Smooth muscle cell (in vitro differentiated cells): ENCODE measurements around the gene ERVW-1. TPM values are rescaled to one million over a fixed set of nuclear protein-coding genes. Genes with fewer than 3 reads are reported as not detected.
"Not testable (repeated sequence)": the region's sequence is repeated elsewhere in the genome, so short reads cannot be mapped to it uniquely, and the experiment has no call there.

Source experiments
- DNase-seq: peaks from one replicate; lab custom pipeline; 2025; ENCODE audit not compliant: unreplicated experiment; lab: John Stamatoyannopoulos, UW
- H2AFZ ChIP-seq: fragments of 200-600 bp; sonication (generic); 2 replicates; pipeline ENCODE4 v1.6.0; 2016; ENCODE audit warnings: antibody characterized with exemption, low read depth, mild to moderate bottlenecking
- H3F3A ChIP-seq: fragments of 200-600 bp; sonication (generic); 2 replicates; pipeline ENCODE4 v1.6.0; 2017; ENCODE audit warnings: antibody characterized with exemption, low read depth
- H3K27ac ChIP-seq: fragments of 200-600 bp; sonication (generic); 2 replicates; pipeline ENCODE4 v1.5.1; 2016; ENCODE audit warnings: low read depth, mild to moderate bottlenecking
- H3K27me3 ChIP-seq: fragments of 200-600 bp; sonication (generic); 2 replicates; pipeline ENCODE4 v1.6.1; 2016; ENCODE audit warnings: low read depth, mild to moderate bottlenecking
- H3K36me3 ChIP-seq: fragments of 200-600 bp; sonication (generic); 2 replicates; pipeline ENCODE4 v1.5.1; 2016; ENCODE audit warnings: low read depth
- H3K4me1 ChIP-seq: fragments of 200-600 bp; sonication (generic); 2 replicates; pipeline ENCODE4 v1.5.1; 2016; ENCODE audit warnings: low read depth
- H3K4me2 ChIP-seq: fragments of 200-600 bp; sonication (generic); 2 replicates; pipeline ENCODE4 v1.6.0; 2016; ENCODE audit warnings: mild to moderate bottlenecking
- H3K4me3 ChIP-seq: fragments of 200-600 bp; sonication (generic); 2 replicates; pipeline ENCODE4 v1.5.1; 2016; ENCODE audit warnings: mild to moderate bottlenecking
- H3K79me2 ChIP-seq: fragments of 200-600 bp; sonication (generic); 2 replicates; pipeline ENCODE4 v1.6.0; 2016; ENCODE audit warnings: low read depth, mild to moderate bottlenecking
- H3K9ac ChIP-seq: fragments of 200-600 bp; sonication (generic); 2 replicates; pipeline ENCODE4 v1.6.0; 2016; ENCODE audit warnings: low read depth
- H3K9me3 ChIP-seq: fragments of 200-600 bp; sonication (generic); replicated peaks from 2 replicates; pipeline ENCODE4 v1.5.1; 2016; ENCODE audit warnings: low read depth
- H4K20me1 ChIP-seq: fragments of 200-600 bp; sonication (generic); 2 replicates; pipeline ENCODE4 v1.6.0; 2016; ENCODE audit warnings: low read depth
- WGBS: methylation state at CpG from one replicate; pipeline ENCODE4 v1.1.7; 2016; ENCODE audit warnings: low lambda C conversion rate; 5-methylcytosine and 5-hydroxymethylcytosine counted together
- polyA plus RNA-seq: library from polyadenylated mRNA; unstranded; fragments of >200 nt; fragmentation: Nextera tagmentation; extraction: Ambion mirVana; gene quantifications from 2 replicates; pipeline ENCODE4 v1.2.1, GENCODE V29; 2016
- total RNA-seq: library from RNA; depleted of rRNA; stranded (reverse); fragments of >200 nt; gene quantifications from 2 replicates; pipeline ENCODE4 v1.2.3, GENCODE V29; 2014
- TF ChIP-seq, protein P1 (sequence below): fragments of 200-600 bp; sonication (generic); IDR thresholded peaks from 2 replicates; pipeline ENCODE4 v1.5.1; 2017; ENCODE audit warnings: borderline replicate concordance, mild to moderate bottlenecking, antibody characterized with exemption; ENCODE audit not compliant: insufficient read depth, poor library complexity, severe bottlenecking

Gene ERVW-1
- total and polyA plus RNA-seq, 2 experiments from 2014 or later: 0.36 TPM; not detected in 1

DNA sequence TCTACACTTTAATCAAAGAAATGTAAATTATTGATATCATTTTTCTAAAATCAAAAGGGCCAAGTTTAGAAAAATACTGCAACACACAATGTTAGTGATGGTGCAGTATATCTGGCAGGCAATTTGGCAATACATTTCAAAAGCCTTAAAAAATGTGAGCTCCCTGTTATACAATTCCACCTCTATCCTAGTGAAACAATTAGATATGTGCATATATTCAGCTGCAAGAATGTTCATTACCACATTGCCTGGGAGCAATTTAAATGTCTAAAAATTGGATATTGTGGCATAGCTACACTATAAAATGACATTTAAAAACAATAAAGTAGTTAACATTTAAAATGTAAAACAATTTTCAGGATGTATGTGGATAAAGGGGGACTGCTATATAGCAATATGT lies 10.1 kb upstream of the ERVW-1 start:
- H3K27me3 ChIP-seq: no peaks in the 10 kb centered on the region
- no peaks in the 10 kb centered on the region for H3K4me1 ChIP-seq

DNA sequence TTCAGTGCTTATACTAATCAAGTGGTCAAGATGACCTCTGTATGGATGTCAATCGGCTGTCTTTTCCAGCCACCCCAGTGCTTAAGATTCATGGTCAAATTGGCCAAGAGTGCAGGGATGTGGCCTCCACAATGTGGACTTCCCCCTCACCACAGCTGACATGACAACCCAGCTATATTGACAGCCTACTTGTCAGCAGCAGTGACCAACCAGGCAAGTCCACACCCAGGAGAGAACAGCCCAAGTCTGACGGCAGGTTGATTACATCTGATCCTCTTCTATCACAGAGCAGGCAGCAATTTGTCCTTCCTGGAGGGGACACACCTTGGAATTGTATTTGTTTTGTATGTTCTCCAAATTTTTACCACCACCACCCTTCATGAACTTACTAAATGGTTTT lies 8.2 kb upstream of the ERVW-1 start:
- Histone ChIP-seq H3K4me2 (no peak overlapping the region), H3K27ac (no peak overlapping the region), H2AFZ (no peak overlapping the region), H3F3A (no peaks in the 10 kb centered on the region), H3K9ac (no peak overlapping the region), H3K4me1 (no peaks in the 10 kb centered on the region), H3K4me3 (no peak overlapping the region), H3K36me3 (peaks cover 7% of the 10 kb centered on the region), H3K79me2 (no peaks in the 10 kb centered on the region), H3K9me3 (no peaks in the 10 kb centered on the region), H4K20me1 (no peaks in the 10 kb centered on the region), H3K27me3 (no peaks in the 10 kb centered on the region)
- TF ChIP-seq, protein P1, sequence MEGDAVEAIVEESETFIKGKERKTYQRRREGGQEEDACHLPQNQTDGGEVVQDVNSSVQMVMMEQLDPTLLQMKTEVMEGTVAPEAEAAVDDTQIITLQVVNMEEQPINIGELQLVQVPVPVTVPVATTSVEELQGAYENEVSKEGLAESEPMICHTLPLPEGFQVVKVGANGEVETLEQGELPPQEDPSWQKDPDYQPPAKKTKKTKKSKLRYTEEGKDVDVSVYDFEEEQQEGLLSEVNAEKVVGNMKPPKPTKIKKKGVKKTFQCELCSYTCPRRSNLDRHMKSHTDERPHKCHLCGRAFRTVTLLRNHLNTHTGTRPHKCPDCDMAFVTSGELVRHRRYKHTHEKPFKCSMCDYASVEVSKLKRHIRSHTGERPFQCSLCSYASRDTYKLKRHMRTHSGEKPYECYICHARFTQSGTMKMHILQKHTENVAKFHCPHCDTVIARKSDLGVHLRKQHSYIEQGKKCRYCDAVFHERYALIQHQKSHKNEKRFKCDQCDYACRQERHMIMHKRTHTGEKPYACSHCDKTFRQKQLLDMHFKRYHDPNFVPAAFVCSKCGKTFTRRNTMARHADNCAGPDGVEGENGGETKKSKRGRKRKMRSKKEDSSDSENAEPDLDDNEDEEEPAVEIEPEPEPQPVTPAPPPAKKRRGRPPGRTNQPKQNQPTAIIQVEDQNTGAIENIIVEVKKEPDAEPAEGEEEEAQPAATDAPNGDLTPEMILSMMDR: no peak
- DNase-seq: no peak
- WGBS: 96% methylated on average over 2 of the region's 2 CpGs

More for the DNA sequence above, 10.1 kb upstream of the ERVW-1 start:
- no peaks in the 10 kb centered on the region for H4K20me1 ChIP-seq
- H3K9ac ChIP-seq: no peak overlapping the region
- H3K27ac ChIP-seq: no peak overlapping the region
- H2AFZ ChIP-seq: no peak overlapping the region
- H3K79me2 ChIP-seq: no peaks in the 10 kb centered on the region
- H3F3A ChIP-seq: no peaks in the 10 kb centered on the region
- no peak for DNase-seq
- H3K4me2 ChIP-seq: no peak overlapping the region
- H3K4me3 ChIP-seq: no peak overlapping the region
- H3K9me3 ChIP-seq: no peaks in the 10 kb centered on the region
- H3K36me3 ChIP-seq: peaks cover 7% of the 10 kb centered on the region
- TF ChIP-seq, protein P1: no peak

DNA sequence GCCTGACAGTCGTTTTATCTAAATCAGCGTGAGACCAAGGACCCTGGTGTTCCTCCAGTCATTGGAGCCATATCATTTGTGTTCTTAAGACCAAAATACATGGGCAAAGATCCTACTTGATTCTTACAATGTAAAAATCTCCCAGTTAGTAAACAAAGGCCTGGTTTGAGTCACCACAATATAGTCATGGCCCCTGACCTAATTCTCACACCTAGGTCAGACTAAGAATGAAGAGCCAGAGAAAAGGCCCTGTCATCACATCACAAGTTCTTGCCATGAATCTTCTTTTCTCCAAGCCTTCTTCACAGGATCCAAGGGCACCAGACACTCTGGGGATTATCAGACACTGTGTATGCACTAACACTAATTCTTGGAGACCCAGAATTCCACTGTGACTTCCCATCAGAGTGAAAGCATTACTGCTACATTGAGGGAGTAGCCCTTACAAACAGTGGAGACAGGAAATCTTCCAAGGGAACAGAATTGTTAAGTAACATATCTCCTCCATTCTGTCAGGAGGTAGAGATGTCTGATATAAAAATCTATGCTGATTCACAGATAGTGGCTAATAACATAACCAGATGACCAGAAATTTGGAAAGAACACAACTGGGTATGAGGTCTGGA lies 7.6 kb upstream of the ERVW-1 start:
- TF ChIP-seq, protein P1: no peak
- H3K4me3 ChIP-seq: no peak overlapping the region

DNA sequence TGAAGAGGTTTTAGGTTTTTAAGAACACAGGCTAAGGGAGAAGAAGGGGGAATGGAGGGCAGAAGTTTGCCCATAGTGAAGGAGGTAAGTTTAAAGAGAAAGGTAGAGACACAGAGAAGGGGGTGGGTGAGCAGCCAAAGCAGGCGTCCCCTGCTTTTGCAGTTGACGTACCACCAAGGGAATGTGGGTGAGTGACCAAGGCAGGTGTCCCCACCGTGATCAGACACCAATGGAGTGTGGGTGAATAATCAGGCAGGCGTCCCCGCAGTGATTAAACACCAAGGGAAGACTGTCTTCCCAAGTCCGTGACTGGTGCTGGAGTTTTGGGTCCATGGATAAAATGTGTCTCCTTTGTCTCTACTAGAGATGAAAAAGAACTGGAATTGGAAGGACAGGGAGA lies 6.5 kb upstream of the ERVW-1 start:
- not testable (repeated sequence) for H3K27ac ChIP-seq, H3K27me3 ChIP-seq, H3K4me1 ChIP-seq, H3F3A ChIP-seq, H4K20me1 ChIP-seq, DNase-seq, H3K4me3 ChIP-seq, H3K4me2 ChIP-seq, H2AFZ ChIP-seq, H3K9ac ChIP-seq, H3K36me3 ChIP-seq, H3K9me3 ChIP-seq, H3K79me2 ChIP-seq
- WGBS: 97% methylated on average over 6 of the region's 6 CpGs

More for the DNA sequence above, 7.6 kb upstream of the ERVW-1 start:
- H3K9ac ChIP-seq: no peak overlapping the region
- no peaks in the 10 kb centered on the region for H3K79me2 ChIP-seq
- no peaks in the 10 kb centered on the region for H3K4me1 ChIP-seq
- H2AFZ ChIP-seq: no peak overlapping the region
- no peak overlapping the region for H3K27ac ChIP-seq
- 89% methylated on average over 2 of the region's 2 CpGs for WGBS
- H3K9me3 ChIP-seq: no peaks in the 10 kb centered on the region
- H3F3A ChIP-seq: no peaks in the 10 kb centered on the region
- no peak overlapping the region for H3K4me2 ChIP-seq
- H3K36me3 ChIP-seq: peaks cover 7% of the 10 kb centered on the region
- H4K20me1 ChIP-seq: no peaks in the 10 kb centered on the region
- no peaks in the 10 kb centered on the region for H3K27me3 ChIP-seq
- no peak for DNase-seq

DNA sequence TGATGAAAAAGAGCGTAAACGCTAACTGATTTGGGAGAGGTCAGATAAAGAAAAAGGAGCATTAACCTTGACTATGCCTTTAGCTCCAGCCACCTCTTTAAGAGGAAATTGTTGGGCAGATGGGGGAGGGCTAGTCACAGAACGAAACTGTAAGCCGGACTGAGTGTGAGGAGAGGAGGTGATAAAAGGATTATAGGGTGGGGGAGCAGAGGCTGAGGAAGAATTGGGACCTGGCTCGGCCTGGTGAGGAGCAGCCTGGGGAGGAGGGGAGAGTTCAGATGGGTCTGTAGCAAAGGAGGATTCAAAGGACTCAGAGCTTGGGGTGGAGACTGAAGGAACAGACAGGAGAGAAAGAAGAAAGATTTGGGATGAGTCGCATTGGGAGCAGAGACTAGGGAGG lies 5.9 kb upstream of the ERVW-1 start:
- not testable (repeated sequence) for H3K79me2 ChIP-seq, H3K4me2 ChIP-seq, DNase-seq, H2AFZ ChIP-seq, H3K27ac ChIP-seq, H3K4me1 ChIP-seq, H3K27me3 ChIP-seq, H3K9me3 ChIP-seq, H4K20me1 ChIP-seq, H3F3A ChIP-seq, H3K4me3 ChIP-seq, H3K36me3 ChIP-seq, H3K9ac ChIP-seq
- WGBS: 56% methylated on average over 6 of the region's 6 CpGs

DNA sequence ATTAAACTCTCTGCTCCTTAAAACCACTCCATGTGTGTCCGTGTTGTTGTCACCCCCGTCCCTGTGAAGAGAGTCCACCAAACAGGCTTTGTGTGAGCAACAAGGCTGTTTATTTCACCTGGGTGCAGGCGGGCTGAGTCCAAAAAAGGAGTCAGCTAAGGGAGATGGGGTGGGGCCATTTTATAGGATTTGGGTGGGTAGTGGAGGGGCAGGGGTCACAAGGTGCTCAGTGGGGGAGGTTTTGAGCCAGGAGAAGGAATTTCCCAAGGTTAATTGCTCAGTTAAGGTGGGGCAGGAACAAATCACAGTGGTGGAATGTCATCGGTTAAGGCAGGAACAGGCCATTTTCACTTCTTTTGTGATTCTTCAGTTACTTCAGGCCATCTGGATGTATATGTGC lies 1.4 kb upstream of the ERVW-1 start:
- not testable (repeated sequence) for H3K27ac ChIP-seq, H3K4me2 ChIP-seq, H3K79me2 ChIP-seq, H2AFZ ChIP-seq, H3K27me3 ChIP-seq, H3K4me3 ChIP-seq, H3K4me1 ChIP-seq, H3K9ac ChIP-seq, H4K20me1 ChIP-seq, H3K36me3 ChIP-seq, H3F3A ChIP-seq, DNase-seq, H3K9me3 ChIP-seq
- WGBS: 83% methylated on average over 4 of the region's 4 CpGs
